ES-I3 (cell line): ENCODE measurements around the gene CAMTA1.

Experiments used
- H3K36me3 ChIP-seq: 2 replicates; pipeline ENCODE4 v1.6.1; 2013; ENCODE audit warnings: mild to moderate bottlenecking, low read length, control low read depth, moderate library complexity; ENCODE audit not compliant: insufficient read depth
- H3K4me1 ChIP-seq: 2 replicates; pipeline ENCODE4 v1.6.1; 2013; ENCODE audit warnings: mild to moderate bottlenecking, control low read depth, low read length; ENCODE audit not compliant: insufficient read depth
- H3K9ac ChIP-seq: 2 replicates; pipeline ENCODE4 v1.6.1; 2013; ENCODE audit warnings: low read depth, mild to moderate bottlenecking, low read length, moderate library complexity
- H3K9me3 ChIP-seq: 2 replicates; pipeline ENCODE4 v1.6.1; 2013; ENCODE audit warnings: mild to moderate bottlenecking, low read length, moderate library complexity; ENCODE audit not compliant: control insufficient read depth, insufficient read depth

CAMTA1 gene

DNA sequence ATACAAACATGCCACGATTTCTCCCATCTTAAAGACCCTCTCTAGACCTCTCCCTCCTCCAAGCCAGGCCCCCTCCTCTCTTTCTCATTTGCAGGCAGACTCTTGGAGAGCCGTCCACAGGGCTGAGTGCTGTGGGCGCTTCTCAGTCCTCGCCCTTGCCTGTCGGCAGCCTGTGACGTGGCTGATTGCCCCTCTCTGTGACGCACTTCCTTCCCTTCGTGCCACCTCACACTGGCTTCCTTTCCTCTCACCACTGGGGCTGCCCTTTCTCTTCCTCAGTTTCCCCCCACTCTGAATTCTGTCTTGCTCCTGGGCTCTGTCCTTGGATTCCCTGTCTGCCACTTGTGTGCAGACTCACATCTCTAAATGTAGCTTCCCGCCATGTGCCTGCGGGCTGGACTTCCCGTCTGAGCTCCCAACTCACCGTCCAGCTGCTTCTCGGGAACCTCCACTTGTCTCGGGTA lies 227.2 kb downstream of the CAMTA1 start:
- Histone ChIP-seq H3K9ac (no peak overlapping the region), H3K36me3 (no peaks in the 10 kb centered on the region), H3K4me1 (no peaks in the 10 kb centered on the region), H3K9me3 (no peaks in the 10 kb centered on the region)

- Histone ChIP-seq H3K9me3 (no peaks in the 10 kb centered on the region), H3K4me1 (no peaks in the 10 kb centered on the region), H3K9ac (no peak overlapping the region), H3K36me3 (no peaks in the 10 kb centered on the region)
Observed at GRCh38 chr1:7013833-7014639, 228.8 kb downstream of the CAMTA1 start.

GRCh38 chr1:7014640-7014930 lies 229.3 kb downstream of the CAMTA1 start:
- H3K9me3 ChIP-seq: no peaks in the 10 kb centered on the region
- no peak overlapping the region for H3K9ac ChIP-seq
- H3K4me1 ChIP-seq: no peaks in the 10 kb centered on the region
- H3K36me3 ChIP-seq: no peaks in the 10 kb centered on the region

GRCh38 chr1:7015022-7015421 lies 229.8 kb downstream of the CAMTA1 start:
- H3K4me1 ChIP-seq: no peaks in the 10 kb centered on the region
- H3K36me3 ChIP-seq: no peaks in the 10 kb centered on the region
- H3K9ac ChIP-seq: no peak overlapping the region
- no peaks in the 10 kb centered on the region for H3K9me3 ChIP-seq

- Histone ChIP-seq H3K36me3 (no peaks in the 10 kb centered on the region), H3K9me3 (no peaks in the 10 kb centered on the region), H3K9ac (no peak overlapping the region), H3K4me1 (peaks cover 10% of the 10 kb centered on the region; the same call in 1 of the 2 replicates)
Observed at GRCh38 chr1:7018351-7018750, 233.1 kb downstream of the CAMTA1 start.

- Histone ChIP-seq H3K4me1 (peaks cover 10% of the 10 kb centered on the region; the same call in 1 of the 2 replicates), H3K9ac (no peak overlapping the region), H3K36me3 (no peaks in the 10 kb centered on the region), H3K9me3 (no peaks in the 10 kb centered on the region)
Observed at GRCh38 chr1:7018826-7019225, 233.6 kb downstream of the CAMTA1 start.

- Histone ChIP-seq H3K36me3 (no peaks in the 10 kb centered on the region), H3K9me3 (no peaks in the 10 kb centered on the region), H3K4me1 (peaks cover 10% of the 10 kb centered on the region; the same call in 1 of the 2 replicates), H3K9ac (no peak overlapping the region)
Observed at GRCh38 chr1:7019510-7019909, 234.3 kb downstream of the CAMTA1 start.

GRCh38 chr1:7022058-7022457 lies 236.8 kb downstream of the CAMTA1 start:
- Histone ChIP-seq H3K36me3 (no peaks in the 10 kb centered on the region), H3K9me3 (no peaks in the 10 kb centered on the region), H3K4me1 (peaks cover 10% of the 10 kb centered on the region; the same call in 1 of the 2 replicates), H3K9ac (no peak overlapping the region)

GRCh38 chr1:7025013-7025412 lies 239.8 kb downstream of the CAMTA1 start:
- Histone ChIP-seq H3K9ac (no peak overlapping the region), H3K9me3 (no peaks in the 10 kb centered on the region), H3K4me1 (peaks cover 10% of the 10 kb centered on the region; the same call in 1 of the 2 replicates), H3K36me3 (no peaks in the 10 kb centered on the region)

GRCh38 chr1:7026169-7026568 lies 240.9 kb downstream of the CAMTA1 start:
- Histone ChIP-seq H3K9ac (no peak overlapping the region), H3K36me3 (no peaks in the 10 kb centered on the region), H3K9me3 (no peaks in the 10 kb centered on the region), H3K4me1 (peaks cover 8% of the 10 kb centered on the region; the same call in 1 of the 2 replicates)

GRCh38 chr1:7032992-7033391 lies 247.7 kb downstream of the CAMTA1 start:
- Histone ChIP-seq H3K36me3 (no peaks in the 10 kb centered on the region), H3K4me1 (no peaks in the 10 kb centered on the region), H3K9ac (no peak overlapping the region), H3K9me3 (no peaks in the 10 kb centered on the region)

GRCh38 chr1:7036386-7036785 lies 251.1 kb downstream of the CAMTA1 start:
- Histone ChIP-seq H3K9ac (no peak overlapping the region), H3K4me1 (no peaks in the 10 kb centered on the region), H3K36me3 (no peaks in the 10 kb centered on the region), H3K9me3 (no peaks in the 10 kb centered on the region)

- H3K36me3 ChIP-seq: no peaks in the 10 kb centered on the region
- H3K9me3 ChIP-seq: no peaks in the 10 kb centered on the region
- no peak overlapping the region for H3K9ac ChIP-seq
- H3K4me1 ChIP-seq: no peaks in the 10 kb centered on the region
Observed at GRCh38 chr1:7039590-7040220, 254.5 kb downstream of the CAMTA1 start.

GRCh38 chr1:7040969-7041695 lies 255.9 kb downstream of the CAMTA1 start:
- no peaks in the 10 kb centered on the region for H3K36me3 ChIP-seq
- H3K4me1 ChIP-seq: no peaks in the 10 kb centered on the region
- H3K9ac ChIP-seq: no peak overlapping the region
- no peaks in the 10 kb centered on the region for H3K9me3 ChIP-seq
